ENCODE measurements around the gene IL37.
A peak's percentile ranks its signal among the peaks of the same experiment; 100 is the strongest.
"Not testable (repeated sequence)": the region's sequence is repeated elsewhere in the genome, so short reads cannot be mapped to it uniquely, and the experiment has no call there.

IL37 gene

GRCh38 chr2:112923967-112924338, 13.0 kb downstream of the IL37 start:
- no peak for DNase-seq

- DNase-seq = no peak
These were observed 13.4 kb downstream of the IL37 start for GRCh38 chr2:112924360-112924759.

DNA sequence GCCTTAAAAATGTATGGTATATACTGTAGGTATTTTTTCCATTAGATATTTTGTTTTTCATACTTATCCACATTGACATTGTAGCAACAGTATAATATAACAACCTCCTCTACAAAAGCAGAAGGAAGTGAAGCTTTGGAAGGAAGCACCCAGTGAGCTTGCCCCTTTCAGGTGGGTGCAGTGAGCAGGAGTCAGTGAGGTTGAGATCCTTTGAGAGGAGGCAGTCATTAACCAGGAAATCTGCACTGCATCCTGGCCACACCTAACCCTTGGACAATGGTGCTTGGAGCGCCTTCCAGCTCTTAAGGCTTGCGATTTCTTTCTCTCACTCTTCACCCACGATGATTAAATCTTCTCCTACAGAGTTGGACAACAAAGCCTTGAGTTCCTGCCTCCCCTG, 13.9 kb downstream of the IL37 start:
- peak; percentile 5 for DNase-seq

DNA sequence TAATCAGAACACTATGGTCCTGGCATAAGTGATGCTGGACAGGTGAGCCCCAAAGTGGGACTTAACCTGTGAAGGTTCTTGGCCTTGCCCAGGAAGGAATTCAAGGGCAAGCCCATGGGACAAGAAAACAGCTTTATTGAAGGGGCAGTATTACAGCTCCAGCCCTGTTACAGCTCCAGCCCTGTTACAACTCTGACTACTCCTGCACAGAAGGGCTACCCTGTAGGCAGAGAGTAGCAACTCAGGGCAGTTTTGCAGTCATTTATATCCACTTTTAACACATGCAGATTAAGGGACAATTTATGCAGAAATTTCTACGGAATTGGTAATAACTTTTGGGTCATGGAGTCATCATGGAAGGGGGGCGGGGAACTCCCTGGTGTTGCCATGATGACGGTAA, 15.7 kb downstream of the IL37 start:
- DNase-seq = no peak

DNA sequence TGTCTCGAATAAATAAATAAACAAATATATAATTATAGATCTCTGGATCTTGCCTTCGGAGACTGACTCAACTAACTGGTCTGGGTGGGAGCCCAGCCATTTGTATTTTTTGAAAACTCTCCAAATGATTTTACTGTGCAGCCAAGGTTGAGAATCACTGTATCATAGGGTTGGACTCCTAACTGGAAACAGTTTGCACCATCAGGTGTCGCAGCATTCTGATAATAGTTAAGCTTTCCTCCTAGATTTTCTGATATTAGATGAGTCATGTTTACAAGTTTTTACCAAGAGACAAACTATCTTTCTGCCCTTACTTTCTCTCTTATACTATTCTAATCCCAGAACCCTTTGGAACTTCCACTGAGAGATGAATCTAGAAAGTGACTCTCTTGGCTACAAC, 16.8 kb downstream of the IL37 start:
- no peak for DNase-seq

DNA sequence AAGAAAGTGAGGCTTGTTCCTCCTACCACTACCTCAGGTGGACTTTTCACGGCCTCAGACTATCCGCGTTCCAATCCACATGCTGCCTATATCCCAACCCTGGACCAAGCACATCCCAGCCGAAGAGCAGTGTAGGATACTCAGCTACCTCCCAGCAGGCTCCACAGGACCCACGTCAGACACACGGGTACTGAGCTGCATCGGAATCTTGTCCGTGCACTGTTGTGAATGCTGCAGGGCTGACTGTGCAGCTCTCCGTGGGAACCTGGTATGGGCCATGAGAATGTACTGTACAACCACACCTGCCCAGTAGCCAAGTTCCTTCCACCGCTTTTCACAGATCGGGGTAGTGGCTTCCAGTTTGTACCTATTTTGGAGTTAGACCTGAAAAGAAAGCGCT, 22.3 kb downstream of the IL37 start:
- DNase-seq = no peak

- DNase-seq = not testable (repeated sequence)
These were observed 23.2 kb downstream of the IL37 start for GRCh38 chr2:112934117-112934516.

DNA sequence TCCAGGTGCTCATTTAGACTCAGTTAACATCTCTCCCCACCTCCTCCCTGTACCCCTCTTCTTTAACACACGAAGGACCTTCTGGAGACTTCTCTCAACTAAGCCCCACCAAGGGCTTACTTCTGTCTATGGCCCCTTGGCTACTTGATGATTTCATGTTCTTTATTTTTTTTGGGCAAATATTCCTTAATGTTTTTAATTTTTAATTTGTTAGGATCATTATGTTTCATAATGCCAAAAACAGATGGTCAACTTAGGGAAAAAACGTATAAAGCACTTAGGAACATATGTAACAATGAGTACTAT, 25.9 kb downstream of the IL37 start:
- no peak for DNase-seq

GRCh38 chr2:112938904-112939303, 27.9 kb downstream of the IL37 start:
- no peak for DNase-seq

GRCh38 chr2:112939425-112939824, 28.5 kb downstream of the IL37 start:
- DNase-seq = no peak

DNA sequence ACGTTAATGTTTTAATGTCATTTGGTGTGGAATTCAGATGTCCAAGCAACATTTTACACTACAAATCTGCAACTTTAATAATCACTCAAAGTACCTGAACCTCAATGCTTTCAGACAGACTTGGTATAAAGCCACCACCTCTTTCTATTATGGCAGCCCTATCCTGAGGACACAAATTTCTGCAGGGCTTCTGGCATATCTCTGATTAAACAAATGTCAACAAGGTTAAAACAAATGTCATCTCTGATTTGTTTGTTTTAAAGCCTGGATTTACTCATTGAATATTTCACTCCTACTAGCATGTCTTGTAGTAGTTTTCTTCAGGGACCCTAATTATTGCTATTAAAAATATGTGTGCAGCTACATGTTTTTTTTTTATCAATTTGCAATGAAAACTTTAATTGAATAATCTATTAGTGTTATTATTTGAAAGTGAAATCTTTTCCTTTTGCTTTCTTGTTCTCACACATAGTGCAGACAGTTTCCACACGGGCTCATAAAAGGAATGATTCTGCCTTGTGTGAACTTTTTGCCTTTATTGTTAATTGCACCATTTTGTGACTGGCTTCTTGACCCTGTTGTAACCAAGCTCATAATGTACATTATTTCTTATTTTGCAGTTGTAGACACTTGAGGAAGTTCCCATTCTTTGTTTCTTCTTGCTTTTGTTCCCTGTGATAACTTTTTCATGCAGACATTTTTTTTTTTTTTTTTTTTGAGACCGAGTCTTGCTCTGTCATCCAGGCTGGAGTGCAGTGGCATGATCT, 30.1 kb downstream of the IL37 start:
- DNase-seq = no peak

- peak; percentile 61 to 76 for DNase-seq
These were observed 31.0 kb downstream of the IL37 start for GRCh38 chr2:112941753-112942653.

- DNase-seq = no peak
These were observed 31.7 kb downstream of the IL37 start for GRCh38 chr2:112942654-112943002.

DNA sequence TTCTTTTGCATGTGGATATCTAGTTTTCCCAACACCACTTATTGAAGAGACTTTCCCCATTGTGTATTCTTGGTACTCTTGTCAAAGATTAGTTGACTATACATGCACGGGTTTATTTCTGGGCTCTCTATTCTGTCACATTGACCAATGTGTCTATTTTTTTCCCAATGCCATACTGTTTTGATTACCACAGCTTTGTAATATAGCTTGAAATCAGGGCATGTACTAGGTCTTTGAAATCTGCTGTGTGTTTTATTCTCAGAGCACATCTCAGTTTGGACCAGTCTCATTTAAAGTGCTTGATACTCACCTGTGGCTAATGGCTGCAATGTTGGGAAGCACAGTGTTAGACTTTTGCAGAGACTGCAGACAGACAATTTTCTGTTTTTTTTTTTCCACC, 34.0 kb downstream of the IL37 start:
- no peak for DNase-seq

- DNase-seq = no peak
These were observed 35.1 kb downstream of the IL37 start for GRCh38 chr2:112946086-112946485.

DNA sequence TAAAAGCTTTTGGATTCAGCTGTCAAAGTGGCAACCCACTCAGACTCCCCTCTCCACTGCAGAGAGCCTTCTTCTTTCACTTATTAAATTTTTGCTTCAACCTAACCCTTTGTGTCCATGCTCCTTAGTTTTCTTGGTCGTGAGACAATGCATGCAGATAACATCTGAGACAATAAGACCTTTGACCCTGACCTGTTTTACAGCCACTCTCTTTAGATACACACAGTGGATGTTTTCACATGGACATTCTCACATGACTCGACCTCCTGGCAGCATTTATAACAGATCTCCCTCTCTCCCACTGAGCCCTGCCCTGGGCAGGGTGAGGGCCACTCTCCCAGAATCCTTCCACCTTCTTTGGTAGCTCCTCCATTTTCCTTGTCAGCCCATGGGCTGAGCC, 36.4 kb downstream of the IL37 start:
- DNase-seq = no peak

- DNase-seq = no peak
These were observed 38.5 kb downstream of the IL37 start for GRCh38 chr2:112949456-112949855.

DNA sequence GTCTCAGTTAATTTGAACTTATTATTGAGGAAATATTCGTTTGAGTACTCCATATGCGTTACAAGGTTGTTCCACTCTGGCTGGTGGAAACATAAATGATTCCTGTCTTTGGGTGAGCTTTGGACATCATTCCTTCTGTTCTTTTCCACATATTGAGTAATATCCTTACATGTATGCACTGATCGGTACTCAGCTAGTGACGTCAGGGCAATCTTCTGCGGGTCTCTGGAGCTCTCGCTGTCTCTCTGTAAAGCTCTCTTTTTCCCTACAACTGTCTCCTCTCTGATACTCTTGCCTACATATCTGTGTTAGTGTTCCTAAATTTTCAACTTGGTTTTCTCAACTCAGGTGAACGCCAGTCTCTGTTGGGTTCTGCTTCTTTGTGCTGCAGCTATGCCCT, 43.4 kb downstream of the IL37 start:
- no peak for DNase-seq

- DNase-seq = no peak
These were observed 46.5 kb downstream of the IL37 start for GRCh38 chr2:112957511-112957910.

DNA sequence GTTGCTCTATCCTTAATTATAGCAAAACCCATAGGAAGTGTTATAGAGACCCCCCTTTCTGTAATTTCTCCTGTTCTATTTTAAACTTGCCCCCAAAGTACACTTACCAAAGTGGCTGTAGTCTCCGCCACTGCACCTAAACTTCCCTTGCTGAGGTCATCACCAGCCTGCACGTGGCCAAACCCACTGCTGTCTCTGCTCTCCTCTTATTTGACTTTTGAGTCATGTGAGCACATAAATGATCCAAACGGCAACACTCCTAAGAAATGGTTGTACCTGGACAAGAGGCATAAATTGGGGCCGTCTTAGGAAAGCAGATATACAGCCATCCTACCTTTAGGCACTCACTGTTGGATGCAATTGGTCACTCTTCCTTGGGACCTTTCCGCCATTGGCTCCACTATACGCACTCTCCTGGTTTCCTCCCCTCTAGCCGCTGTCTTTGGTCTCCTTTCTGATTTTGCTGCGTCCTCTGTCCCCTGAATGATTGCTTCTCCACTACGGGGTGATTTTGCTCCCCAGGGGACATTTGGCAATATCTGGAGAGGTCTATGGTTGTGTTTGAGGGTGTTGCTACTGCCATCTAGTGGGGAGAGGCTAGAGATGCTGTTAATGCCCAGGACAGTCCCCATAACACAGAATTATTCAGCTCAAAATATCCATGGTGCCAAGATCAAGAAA, 47.6 kb downstream of the IL37 start:
- DNase-seq = peak; percentile 54 to 58

DNA sequence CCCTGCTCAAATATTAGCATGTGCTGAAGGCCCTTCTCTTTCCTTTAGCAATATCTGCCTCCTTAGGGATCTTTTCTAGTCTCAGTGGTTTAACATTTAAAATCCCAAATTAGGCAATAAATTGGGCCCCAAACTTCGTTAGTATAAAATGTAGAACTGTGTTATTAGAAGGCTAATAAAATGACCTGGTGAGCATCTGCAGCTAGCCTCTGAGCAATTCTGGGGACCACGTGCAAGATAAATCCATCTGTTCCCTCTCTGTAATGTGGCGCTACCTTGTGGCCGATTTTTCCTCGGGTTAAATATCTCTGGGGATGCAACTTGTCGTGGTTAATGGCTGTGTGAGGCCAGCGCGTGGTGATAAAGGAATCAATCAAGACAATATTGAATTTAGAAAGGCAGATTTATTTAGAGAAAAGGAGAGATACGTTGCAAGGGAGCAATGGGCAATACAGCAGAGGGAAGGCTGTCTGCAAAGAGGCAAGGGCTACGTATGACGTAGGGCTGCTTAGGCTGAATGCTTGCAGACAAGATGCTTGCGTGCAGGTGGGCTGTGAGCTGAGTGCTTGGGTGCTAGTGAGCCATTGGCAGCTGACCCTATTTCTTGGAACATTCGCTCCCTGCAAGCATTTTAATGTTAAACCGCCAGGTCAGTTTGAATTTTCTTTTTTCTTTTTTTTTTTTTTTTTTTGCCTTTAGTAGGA, 48.3 kb downstream of the IL37 start:
- no peak for DNase-seq

DNA sequence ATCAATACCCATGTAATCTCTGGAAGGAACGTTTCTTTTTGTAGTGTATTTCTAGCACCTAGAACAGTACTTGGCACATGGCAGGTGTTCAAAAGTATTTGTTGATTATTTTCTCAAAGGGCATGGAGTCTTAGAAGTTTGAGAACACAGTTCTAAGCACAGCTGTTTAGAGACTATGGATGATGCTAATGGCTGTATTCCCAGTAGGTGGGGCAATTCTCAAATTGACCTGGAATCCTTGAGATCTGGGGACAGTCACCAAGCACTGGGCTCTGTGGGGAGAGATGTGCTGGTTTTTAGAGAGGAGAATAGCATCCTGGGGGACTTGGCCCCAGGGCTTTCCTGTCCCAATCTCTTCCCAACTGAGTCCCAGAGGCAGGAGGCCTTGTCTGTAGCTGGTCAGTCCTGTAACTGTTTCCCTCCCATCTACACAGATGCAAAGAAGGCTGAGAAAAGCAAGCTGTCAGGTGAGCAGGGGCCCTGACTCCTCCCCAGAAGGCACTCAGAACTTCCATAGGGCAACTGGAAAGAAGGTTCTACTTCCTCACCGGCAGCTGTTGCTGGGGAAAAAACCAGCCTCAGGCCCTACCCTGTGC, 49.4 kb downstream of the IL37 start:
- DNase-seq = no peak
